Activated CD4-positive, alpha-beta T cell treated with anti-CD3 and anti-CD28 coated beads, Interleukin-10, Interleukin-2, amounts not matched to agents 100 ng/mL and 50 ng/mL, durations not matched to agents 16 hours and 8 hours (primary cell): ENCODE results near the gene AKR1C3.
"Not testable (repeated sequence)": the region's sequence is repeated elsewhere in the genome, so short reads cannot be mapped to it uniquely, and the experiment has no call there.

Source experiments
- DNase-seq: peaks from one replicate; pipeline ENCODE4 v3.0.0-alpha.2; 2020

The AKR1C3 gene

DNA sequence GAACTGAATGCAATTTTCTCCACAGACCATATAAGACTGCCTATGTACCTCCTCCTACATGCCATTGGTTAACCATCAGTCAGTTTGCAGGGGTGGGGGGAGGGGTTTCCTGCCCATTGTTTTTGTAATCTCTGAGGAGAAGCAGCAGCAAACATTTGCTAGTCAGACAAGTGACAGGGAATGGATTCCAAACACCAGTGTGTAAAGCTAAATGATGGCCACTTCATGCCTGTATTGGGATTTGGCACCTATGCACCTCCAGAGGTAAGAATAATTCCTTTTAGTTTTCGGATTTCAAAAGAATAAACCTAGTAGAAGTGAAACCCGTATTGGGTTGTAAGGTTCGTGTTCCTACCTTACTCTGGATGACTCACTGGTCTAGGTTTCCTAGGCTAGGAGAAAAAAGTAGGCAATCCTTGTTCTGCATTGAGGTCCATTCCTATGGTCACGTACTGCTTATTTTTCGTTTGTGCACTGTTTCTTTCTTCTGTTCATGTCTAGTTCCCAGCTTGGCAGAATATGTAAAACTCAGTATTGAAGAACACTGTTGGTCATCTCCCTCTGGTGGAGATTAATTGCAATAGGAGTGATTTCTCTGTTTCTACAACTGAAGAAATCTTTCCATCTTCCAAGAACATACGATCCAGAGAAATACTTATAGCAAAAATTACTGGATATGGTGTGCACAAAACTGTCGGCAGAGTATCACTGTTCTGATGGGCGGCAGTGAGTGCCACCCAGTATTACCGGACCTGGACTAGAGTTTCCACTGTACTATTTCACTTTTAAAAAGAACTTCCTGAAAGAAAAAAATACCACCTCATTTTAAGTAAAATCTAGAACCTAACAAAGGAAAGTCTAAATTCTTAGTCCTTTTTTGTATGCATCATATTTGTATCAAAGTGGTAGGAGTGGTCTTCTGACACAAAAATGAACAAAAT, at the start of gene AKR1C3:
TSS of gene AKR1C3 (plus strand) at position 150 of the 941 bp plus-strand sequence. CDS start at position 181, 31 bp downstream.
- DNase-seq = peak; percentile 2

DNA sequence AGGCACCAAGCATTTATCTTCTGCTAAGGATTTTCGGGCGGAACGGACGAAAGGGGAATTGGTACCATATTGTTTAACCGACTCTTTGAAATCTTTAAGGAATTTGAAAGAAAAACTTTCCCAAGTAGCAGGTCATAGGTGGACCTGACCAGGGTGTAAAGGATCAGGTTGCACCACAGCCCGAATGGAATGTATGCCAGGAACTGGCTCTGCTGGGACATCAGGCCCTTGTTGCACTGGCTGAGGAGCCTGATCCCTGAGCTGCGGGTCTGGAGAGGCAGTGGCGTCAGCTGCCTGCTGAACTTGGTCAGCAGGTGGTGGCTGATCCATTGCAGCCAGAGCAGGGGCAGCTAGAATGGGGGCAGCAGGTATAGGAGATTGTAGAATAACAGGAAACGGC, 49.1 kb upstream of the AKR1C3 start:
- DNase-seq = no peak

DNA sequence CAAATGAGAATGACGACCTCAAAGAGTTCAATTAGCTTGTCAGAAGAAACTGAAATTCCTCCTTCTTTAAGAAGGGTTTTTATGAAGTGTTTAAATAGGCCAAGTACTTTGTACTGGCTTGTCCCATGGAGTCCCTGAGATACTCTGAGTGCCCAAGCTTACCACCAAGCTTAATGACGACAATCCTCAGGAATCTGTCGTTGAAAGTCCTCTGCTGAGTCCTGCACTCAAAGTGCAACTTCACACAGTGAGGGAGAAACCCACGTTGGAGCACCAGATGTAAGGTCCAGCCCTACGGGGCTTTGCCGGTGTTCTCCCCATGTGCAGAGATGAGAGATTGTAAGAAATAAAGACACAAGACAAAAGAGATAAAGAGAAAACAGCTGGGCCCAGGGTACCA, 47.8 kb upstream of the AKR1C3 start:
- DNase-seq = no peak

DNA sequence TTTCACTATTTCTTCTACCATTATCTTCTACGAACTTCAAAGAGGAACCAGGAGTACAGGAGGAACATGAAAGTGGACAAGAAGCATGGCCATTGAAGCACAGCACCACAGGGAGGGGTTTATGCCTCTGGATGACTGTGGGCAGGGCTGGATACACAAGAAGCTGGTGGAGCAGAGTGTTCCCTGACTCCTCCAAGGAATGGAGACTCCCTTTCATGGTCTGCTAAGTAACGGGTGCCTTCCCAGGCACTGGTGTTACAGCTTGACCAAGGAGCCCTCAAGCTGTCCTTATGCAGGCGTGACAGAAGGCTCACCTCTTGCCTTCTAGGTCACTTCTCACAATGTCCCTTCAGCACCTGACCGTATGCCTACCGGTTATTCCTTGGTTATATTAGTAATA, 47.2 kb upstream of the AKR1C3 start:
- not testable (repeated sequence) for DNase-seq

DNA sequence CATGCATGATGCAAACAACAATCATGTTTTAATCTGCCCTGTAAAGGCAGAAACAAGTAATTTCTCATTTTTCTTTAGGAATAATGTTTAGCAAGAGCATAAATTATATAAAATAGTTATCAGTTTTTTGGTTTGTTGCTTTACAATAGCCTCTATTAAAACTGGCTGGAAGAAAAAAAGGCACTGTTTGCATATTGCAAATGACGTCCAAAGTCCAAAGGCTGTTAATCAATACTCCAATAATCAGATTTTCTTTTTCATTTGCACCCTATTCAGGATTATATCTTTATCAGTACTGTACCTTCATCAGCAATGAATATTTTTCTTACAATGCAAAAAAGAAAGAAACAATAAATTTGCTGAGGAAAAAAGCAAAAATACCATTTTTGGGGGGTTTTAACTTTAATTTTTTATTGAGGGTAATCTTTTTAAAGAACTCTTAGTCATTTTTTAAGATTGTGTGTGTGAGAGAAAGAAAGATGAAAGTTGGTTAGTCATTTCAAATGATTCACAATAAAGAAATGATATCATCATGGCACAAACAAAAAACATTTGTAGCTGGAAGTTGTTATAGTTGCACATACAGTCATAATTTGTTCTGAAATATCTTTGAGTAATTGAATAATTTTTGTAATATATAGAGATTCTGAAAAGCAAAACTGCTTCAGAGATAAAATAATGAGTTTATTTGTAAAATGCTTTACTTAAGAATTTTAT, 46.1 kb upstream of the AKR1C3 start:
- DNase-seq = no peak

DNA sequence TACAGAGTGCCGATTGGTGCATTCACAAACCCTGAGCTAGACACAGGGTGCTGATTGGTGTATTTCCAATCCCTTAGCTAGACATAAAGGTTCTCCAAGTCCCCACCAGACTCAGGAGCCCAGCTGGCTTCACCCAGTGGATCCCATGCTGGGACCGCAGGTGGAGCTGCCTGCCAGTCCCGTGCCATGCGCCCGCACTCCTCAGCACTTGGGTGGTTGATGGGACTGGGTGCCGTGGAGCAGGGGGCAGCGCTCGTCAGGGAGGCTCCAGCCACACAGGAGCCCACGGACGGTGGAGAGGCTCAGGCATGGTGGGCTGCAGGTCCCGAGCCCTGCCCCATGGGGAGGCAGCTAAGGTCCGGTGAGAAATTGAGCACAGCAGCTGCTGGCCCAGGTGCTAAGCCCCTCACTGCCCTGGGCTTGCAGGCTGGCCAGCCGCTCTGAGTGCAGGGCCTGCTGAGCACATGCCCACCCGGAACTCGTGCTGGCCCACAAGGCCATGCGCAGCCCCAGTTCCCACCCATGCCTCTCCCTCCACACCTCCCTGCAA, 41.2 kb upstream of the AKR1C3 start:
- DNase-seq = not testable (repeated sequence)

DNA sequence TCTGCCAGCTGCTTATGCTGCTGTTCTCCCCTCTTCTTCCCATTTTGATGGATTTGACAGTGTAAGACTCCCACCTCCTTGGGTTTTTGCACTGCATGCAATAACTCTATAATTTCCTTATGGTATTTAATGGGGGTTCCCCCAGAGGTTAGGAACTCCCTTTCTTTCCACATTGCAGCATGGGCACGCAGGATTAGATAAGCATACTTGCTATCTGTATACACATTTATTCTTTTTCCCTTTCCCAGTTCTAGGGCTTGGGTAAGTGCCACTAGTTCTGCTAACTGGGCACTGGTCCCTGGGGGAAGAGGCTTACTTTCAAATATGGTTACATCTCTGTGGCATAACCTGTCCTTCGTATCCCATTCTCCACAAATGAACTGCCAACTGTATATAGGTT, 39.4 kb upstream of the AKR1C3 start:
- not testable (repeated sequence) for DNase-seq

DNA sequence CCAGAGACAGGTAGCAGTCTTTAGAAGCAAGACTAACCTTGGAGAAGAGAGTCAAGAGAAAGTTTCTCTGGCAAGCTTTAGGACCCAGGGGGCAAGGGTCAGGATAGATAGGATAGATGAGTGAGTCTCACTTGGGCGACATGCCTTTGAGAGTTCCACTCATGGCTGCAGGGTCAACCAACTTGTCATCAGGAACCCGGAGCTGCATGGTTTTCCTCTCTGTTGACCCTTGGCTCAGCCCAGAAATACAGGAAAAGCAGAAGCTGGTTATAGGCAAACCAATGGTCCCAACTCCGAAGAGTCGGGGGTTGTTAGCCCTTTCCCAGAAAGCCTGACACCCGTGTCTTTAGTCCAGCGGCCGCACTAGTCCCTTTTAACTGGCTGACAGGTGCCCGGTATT, 34.9 kb upstream of the AKR1C3 start:
- DNase-seq = not testable (repeated sequence)

DNA sequence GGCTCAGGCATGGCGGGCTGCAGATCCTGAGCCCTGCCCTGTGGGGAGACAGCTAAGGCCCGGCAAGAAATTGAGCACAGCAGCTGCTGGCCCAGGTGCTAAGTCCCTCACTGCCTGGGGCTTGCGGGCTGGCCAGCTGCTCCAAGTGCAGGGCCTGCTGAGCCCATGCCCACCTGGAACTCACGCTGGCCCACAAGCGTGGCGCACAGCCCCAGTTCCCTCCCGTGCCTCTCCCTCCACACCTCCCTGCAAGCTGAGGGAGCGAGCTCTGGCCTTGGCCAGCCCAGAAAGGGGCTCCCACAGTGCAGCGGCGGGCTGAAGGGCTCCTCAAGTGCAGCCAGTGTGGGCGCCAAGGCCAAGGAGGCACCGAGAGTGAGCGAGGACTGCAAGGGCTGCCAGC, 33.4 kb upstream of the AKR1C3 start:
- not testable (repeated sequence) for DNase-seq

DNA sequence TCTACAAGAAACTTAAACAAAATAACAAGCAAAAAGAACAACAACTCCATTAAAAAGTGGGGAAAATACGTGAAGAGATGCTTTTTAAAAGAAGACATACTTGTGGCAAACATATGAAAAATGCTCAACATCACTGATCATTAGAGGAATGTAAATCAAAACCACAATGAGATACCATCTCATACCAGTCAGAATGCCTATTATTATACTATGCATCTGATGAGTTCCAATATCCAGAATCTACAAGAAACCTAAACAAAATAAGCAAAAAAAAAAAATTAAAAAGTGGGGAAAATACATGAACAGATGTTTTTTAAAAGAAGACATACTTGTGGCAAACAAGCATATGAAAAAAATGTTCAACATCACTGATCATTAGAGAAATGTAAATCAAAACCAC, 29.6 kb upstream of the AKR1C3 start:
- no peak for DNase-seq

DNA sequence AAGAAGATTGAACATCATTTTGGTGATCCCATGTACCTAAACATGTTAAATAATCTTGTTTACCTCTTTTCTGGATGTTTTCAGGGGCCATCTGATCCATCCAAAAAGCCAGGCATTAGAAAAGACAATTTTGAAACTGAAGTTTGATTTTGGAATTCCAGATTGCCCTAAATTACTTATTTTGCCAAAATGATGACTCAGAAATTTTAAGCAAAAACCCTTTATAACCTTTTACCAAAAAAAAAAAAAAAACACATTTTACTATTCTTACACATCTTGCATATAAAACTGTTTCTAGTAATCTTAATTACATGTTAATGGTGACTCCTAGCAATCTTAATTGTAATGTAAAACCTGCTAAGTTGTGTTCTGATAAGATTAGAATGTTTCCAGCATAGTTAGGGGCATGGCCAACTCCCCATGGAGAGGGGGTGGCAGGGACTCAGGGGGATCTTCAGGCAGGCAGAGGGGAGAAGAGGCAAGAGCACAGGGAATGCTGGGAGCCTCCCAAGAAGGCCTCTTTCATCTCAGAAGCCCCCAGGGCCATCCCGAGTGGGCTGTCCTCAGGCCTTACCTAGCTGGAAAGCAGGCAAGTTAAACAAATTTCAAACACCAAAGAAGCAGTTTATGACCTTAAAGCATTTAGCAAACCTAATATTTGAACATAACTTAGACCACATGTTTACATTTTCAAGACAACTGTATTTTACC, 25.8 kb upstream of the AKR1C3 start:
- DNase-seq = no peak

DNA sequence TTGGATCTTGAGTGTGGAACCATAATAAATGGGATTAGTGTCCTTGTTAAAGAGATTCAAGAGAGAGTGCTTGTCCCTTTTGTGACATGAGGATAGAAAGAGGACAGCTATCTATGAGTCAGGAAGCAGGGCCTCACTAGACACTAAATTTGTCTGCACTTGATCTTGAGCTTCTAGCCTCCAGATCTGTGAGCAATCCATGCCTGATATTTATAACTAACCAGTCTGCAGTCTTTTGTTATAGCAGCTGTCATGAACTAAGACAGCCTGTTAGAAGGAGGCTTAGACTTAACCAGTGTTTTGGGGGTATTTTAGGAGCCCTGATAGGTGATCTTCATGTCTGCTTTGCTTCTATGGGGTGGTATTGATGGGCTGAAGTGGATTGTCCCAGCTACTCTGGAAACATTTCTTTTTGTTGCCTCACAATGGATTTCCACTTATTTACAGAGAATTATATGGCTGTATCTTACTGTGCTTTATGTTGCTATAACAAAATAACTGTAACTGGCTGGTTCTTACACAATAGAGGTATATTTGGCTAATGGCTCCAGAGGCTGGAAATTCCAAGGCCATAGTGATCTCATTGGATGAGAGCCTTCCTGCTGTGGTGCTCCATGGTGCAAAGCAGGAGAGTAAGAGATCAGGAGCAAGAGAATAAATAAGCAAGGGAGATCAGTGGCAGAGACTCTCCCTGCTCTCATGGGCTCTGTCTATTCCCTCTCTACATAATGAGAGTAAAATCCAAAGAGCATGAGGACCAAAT, 23.4 kb upstream of the AKR1C3 start:
- no peak for DNase-seq

DNA sequence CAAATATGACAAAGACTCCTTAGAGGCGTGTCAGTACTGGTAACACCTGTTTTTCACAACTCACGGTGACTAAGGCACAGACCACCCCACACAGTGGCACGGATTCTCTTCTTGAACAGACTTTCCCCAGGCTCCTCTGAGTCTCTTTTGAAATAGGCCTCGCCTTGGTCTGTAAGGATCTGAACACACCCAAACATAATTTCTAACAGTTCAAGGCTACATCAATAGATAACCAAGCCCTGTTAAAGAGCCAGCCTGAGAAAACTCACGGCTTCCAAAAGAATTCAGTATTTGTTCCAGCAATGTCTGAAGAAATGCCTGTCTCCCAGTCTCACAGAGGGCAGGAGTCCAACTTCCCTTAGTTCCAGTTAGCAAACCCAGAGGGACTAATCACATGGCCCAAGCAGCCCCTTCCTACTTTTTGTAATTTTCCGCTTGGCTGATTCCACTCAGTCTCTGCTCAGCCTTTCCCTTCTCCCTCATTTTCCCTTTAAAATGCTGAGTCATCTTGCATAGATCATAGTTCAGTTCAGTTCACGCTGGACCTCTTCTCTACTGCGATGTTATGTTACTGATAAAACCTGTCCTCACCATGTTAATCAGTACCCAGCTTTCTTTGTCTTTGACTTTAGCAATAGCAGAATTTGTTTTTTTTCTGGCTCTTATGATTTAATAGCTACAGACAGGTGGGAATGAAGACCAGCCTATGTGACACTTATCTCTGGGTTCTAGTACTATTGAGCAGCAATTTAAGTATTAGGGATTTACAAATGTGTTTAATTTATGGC, 22.6 kb upstream of the AKR1C3 start:
- no peak for DNase-seq

DNA sequence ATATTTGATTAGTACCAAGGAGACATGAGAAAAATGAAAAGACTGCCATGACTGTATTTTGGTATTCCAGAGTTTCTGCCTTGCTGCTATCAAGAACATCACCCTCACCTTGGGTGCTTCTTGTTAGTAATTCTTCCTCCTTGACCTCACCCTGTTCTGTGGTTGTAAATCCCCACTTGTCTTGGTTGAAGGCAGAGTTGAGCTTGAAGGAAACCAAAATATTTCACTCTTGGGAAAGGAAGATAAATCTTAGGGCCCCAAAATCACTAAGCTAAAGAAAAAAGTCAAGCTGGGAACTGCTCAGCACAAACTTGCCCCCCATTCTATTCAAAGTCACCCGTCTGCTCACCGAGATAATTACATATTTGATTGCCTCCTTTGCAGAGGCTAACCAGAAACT, 20.6 kb upstream of the AKR1C3 start:
- no peak for DNase-seq

DNA sequence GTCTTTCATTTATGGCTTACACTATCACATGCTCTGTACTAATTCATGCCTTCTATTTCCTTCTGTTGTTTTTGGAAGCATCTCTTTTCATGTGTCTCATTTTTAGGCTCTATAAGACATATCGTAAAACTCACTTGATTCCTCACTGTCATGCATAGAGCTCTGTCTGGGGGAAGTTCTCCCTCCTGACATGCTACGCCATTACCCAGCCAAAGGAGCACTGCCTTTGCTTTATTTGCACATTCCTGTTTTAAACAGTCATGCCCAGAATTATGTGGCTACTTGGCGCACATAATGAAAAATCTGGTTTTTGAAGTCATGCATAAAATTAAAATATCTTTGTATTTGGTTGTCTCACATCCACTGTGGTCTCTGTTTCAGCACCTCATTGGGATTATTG, 17.6 kb upstream of the AKR1C3 start:
- no peak for DNase-seq

DNA sequence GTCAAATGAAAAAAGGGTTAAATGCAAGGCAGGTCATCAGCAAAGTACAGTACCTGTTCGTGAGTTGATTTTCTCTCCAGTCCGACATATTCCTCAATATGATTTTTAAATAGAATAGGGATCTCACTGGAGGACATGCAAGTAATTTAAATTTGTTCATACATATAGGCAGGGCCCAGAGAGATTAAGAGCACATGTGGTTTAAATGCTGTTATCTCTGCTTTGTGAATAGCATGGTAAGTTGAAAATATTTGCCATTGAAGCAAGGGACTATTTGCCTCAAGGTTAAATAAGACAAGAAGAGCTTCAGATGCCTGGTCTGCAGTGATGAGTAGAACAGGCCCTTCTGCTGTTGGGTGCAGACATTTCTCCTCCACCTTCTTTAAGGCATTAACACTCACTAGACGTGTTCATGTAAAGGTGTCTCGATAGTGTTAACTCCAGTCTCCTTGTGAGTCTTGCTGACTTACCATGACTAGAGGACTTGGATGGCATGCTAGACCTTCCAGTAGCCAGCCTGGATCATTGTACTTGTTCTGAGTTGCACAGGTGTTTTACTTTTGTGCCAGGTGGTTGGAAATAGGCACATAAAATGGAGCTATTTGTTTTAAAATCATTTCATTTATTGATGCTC, 15.6 kb upstream of the AKR1C3 start:
- DNase-seq = no peak

DNA sequence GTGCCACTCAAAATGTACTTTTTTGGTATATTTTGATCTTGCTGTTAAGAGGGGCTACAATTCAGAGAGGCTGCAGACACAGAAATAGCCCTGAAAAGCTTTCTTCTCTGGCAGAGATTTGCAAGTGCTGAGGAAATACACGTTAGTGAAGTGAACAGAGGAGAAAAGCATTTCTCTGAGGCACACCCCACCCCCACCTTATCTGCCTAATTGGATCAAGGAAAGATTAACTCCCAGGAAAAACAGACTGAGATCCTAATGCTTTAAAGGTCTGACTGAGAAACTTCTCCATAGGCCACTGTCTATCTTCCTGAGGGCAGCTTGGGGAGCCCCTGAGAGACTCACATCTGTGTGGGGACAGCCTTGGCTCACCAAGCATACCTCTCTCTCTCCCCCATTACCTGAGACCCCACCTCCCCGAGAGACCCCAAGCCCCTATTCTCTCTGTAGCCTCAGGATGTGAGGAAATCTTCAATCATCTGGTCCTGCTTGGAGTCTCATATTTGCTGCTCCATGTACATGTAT, 14.8 kb upstream of the AKR1C3 start:
- DNase-seq = no peak

DNA sequence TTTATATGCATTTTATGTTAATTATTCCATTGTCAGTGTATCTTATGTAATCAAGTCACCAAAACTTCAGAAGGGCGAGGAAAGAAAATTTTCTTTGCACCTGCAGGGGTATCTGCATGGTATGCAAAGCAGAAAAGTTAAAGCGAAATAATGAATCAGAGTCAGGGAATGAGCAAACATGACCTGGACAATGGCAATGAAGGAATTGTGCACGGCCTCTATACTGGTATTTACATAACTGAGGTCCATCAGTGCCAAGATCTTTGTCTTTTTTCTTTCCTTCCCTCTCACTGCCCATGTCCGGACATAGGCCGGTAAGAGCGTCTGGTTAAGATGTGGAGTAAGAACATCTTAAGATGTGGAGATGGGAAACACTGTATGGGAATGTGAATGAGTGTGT, 14.4 kb upstream of the AKR1C3 start:
- no peak for DNase-seq

DNA sequence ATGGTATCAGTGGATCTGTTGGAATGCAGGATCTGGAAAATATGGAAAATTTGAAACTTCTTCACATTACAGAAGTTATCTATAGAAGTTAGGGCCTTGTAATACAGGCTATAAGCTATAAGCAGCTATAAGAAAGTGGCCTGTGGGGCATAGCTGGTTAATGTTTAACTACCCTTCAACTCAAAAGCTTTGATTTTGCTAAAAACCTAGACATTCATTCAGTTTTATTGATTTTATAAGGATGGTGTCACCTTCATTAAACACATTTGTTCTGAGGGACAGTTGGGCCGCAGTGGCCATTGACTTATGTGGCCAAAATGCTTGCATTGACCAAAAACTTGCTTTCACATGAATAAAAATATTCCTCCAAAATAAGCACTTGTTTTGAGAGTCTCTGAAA, 13.1 kb upstream of the AKR1C3 start:
- no peak for DNase-seq

DNA sequence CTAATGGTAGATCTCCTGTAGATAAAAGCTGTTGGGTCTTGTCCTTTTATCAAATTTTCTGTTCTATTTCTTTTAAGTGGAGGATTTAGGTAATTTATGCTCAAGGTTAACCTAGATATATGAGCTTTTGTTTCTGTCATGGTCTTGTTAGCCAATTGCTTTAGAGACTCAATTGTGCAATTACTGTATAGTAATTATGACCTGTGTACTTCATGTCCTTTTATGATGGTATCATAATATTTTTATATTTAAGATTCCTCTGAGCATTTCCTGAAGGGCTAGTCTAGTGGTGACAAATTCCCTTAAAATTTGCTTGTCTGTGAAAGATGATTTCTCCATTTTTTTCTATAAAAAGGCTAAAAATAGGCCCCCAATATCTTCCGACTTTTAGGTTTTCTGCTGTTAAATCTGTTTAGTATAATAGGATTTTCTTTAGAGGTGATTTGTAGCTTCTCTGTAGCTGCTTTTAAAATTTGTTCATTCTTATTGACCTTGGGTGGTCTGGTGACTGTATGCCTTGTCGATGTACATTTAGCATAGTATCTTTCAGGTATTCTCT, 5.4 kb upstream of the AKR1C3 start:
- no peak for DNase-seq
